ENCODE measurements around the gene RNF167. TPM values are rescaled to one million over a fixed set of nuclear protein-coding genes. Genes with fewer than 3 reads are reported as not detected.
"Not testable (repeated sequence)": the region's sequence is repeated elsewhere in the genome, so short reads cannot be mapped to it uniquely, and the experiment has no call there.

RNF167 gene
- total and polyA plus RNA-seq, 2 donors from 2014 or later, result 95.0 to 188 TPM

DNA sequence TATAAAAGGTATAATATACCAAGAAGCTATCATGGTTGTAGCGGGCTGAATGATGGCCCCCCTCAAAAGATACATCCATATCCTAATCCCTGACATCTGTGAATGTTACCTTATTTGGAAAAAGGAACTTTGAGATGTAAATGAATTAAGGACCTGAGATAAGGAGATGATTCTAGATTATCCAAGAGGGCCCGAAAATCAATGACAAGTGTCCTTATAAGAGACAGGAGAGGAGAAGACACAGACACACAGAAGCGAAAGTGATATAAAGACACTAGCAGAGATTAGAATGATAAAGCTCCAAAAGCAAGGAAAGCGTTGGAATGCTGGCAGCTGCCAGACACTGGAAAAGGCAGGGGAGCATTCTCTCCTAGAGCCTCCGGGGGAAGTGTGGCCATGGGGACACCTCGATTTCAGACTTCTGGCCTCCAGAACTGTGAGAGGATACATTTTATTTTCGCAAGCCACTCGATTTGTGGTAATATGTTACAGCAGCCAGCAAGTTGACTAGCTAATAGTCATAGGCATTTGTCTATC, 20.5 kb upstream of the RNF167 start:
- no peaks in the 10 kb centered on the region for H3K9me3 ChIP-seq (ENCODE audit: control insufficient read depth in 2 of 3, insufficient read depth in 1 of 3, low read length in 3 of 3)
- no peaks in the 10 kb centered on the region for H3K4me1 ChIP-seq (ENCODE audit: control insufficient read depth in 2 of 3, insufficient read depth in 2 of 3, low read depth in 1 of 3, low read length in 3 of 3)
- no peak overlapping the region for H3K4me3 ChIP-seq (ENCODE audit: low read length in 3 of 3)
- no peaks in the 10 kb centered on the region for H3K27me3 ChIP-seq (ENCODE audit: control insufficient read depth, insufficient read depth, low read length)
- H3K36me3 ChIP-seq (ENCODE audit: control insufficient read depth in 2 of 3, insufficient read depth in 3 of 3, low read length in 3 of 3), result no peaks in the 10 kb centered on the region
- intact Hi-C loops (cut with DNase I), result no loop called here
- H3K9ac ChIP-seq (ENCODE audit: low read length in 3 of 3), result no peak overlapping the region
- FAIRE-seq (no peak), DNase-seq (no peak)
- TF ChIP-seq, protein P1, sequence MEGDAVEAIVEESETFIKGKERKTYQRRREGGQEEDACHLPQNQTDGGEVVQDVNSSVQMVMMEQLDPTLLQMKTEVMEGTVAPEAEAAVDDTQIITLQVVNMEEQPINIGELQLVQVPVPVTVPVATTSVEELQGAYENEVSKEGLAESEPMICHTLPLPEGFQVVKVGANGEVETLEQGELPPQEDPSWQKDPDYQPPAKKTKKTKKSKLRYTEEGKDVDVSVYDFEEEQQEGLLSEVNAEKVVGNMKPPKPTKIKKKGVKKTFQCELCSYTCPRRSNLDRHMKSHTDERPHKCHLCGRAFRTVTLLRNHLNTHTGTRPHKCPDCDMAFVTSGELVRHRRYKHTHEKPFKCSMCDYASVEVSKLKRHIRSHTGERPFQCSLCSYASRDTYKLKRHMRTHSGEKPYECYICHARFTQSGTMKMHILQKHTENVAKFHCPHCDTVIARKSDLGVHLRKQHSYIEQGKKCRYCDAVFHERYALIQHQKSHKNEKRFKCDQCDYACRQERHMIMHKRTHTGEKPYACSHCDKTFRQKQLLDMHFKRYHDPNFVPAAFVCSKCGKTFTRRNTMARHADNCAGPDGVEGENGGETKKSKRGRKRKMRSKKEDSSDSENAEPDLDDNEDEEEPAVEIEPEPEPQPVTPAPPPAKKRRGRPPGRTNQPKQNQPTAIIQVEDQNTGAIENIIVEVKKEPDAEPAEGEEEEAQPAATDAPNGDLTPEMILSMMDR (IDR thresholded peaks at IDR 0.05; ENCODE audit: borderline replicate concordance, extremely low read depth, insufficient read depth), result no peak
- H3K27ac ChIP-seq (ENCODE audit: low read depth in 2 of 2, low read length in 2 of 2), result no peak overlapping the region

DNA sequence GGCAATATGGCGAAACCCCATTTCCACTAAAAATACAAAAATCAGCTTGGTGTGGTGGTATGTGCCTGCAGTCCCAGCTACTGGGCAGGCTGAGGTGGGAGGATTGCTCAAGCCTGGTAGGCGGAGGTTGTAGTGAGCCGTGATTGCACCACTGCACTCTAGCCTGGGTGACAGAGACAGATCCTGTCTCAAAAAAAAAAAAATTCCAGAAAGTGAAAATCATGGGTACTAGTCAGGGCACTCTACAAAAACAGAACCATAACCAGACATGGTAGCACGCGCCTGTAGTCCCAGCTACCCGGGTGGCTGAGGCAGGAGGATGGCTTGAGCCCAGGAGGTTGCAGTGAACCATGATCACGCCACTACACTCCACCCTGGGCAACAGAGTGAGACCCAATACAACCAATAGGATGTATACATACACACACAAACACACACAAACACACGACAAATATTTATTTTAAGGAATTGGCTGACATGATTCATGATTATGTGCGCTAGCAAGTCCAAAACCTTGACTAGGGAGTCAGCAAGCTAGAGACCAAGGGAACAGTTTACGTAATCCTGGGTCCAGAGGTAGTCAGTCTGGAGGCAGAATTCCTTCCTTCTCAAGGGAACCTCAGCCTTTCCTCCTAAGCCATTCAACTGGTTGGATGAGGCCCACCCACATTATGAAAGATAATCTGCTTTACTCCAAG, 19.6 kb upstream of the RNF167 start:
- no peak overlapping the region for H3K27ac ChIP-seq (ENCODE audit: low read depth in 2 of 2, low read length in 2 of 2)

DNA sequence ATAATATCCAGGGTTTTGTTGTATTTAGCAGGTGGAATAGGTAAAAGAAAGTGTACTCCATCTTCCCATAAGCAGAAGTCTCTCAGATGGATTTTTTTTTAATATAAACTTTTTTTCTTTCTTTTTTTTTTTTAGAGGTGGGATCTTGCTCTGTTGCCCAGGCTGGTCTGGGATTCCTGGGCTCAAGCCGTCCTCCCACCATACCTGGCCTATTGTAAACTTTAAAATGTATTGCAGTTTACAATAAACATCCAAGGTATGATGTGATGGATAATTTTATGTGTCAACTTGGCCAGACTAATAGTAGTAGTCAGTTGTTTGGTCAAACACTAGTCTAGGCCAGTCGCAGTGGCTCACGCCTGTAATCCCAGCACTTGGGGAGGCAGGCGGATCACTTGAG, 18.7 kb upstream of the RNF167 start:
- Histone ChIP-seq H3K36me3 (ENCODE audit: control insufficient read depth in 2 of 3, insufficient read depth in 3 of 3, low read length in 3 of 3) (no peaks in the 10 kb centered on the region), H3K27ac (ENCODE audit: low read depth in 2 of 2, low read length in 2 of 2) (no peak overlapping the region), H3K9me3 (ENCODE audit: control insufficient read depth in 2 of 3, insufficient read depth in 1 of 3, low read length in 3 of 3) (no peaks in the 10 kb centered on the region), H3K27me3 (ENCODE audit: control insufficient read depth, insufficient read depth, low read length) (no peaks in the 10 kb centered on the region), H3K9ac (ENCODE audit: low read length in 3 of 3) (no peak overlapping the region), H3K4me1 (ENCODE audit: control insufficient read depth in 2 of 3, insufficient read depth in 2 of 3, low read depth in 1 of 3, low read length in 3 of 3) (no peaks in the 10 kb centered on the region), H3K4me3 (ENCODE audit: low read length in 3 of 3) (no peak overlapping the region)
- FAIRE-seq, result no peak
- no peak for DNase-seq
- TF ChIP-seq, protein P1 (IDR thresholded peaks at IDR 0.05; ENCODE audit: borderline replicate concordance, extremely low read depth, insufficient read depth), result no peak
- intact Hi-C loops (cut with DNase I), result no loop called here

More for the DNA sequence above, 19.6 kb upstream of the RNF167 start:
- DNase-seq, result no peak
- intact Hi-C loops (cut with DNase I), result no loop called here
- Histone ChIP-seq H3K36me3 (ENCODE audit: control insufficient read depth in 2 of 3, insufficient read depth in 3 of 3, low read length in 3 of 3) (no peaks in the 10 kb centered on the region), H3K9me3 (ENCODE audit: control insufficient read depth in 2 of 3, insufficient read depth in 1 of 3, low read length in 3 of 3) (no peaks in the 10 kb centered on the region), H3K27me3 (ENCODE audit: control insufficient read depth, insufficient read depth, low read length) (no peaks in the 10 kb centered on the region), H3K4me1 (ENCODE audit: control insufficient read depth in 2 of 3, insufficient read depth in 2 of 3, low read depth in 1 of 3, low read length in 3 of 3) (no peaks in the 10 kb centered on the region), H3K4me3 (ENCODE audit: low read length in 3 of 3) (no peak overlapping the region), H3K9ac (ENCODE audit: low read length in 3 of 3) (no peak overlapping the region)
- TF ChIP-seq, protein P1 (IDR thresholded peaks at IDR 0.05; ENCODE audit: borderline replicate concordance, extremely low read depth, insufficient read depth), result no peak
- no peak for FAIRE-seq

DNA sequence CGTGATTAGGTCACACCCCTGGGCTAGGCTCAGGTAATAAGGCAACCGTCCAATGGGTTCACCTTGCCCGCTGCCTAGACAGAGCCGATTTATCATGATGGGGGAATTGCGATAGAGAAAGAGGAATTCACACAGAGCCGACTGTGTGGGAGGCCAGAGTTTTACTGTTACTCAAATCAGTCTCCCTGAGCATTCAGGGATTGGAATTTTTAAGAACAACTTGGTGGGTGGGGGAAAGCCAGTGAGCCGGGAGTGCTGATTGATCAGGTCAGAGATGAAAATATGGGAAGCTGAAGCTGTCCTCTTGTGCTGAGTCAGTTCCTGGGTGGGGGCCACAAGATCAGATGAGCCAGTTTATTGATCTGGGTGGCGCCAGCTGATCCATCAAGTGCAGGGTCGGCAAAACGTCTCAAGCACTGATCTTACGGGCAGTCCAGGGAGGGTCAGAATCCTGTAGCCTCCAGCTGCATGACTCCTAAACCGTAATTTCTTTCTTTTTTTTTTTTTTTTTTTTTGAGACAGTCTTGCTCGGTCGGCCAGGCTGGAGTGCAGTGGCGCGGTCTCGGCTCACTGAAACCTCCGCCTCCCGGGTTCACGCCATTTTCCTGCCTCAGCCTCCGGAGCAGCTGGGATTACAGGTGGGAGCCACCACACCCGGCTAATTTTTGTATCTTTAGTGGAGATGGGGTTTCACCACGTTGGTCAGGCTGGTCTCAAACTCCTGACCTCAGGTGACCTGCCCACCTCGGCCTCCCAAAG, 13.3 kb upstream of the RNF167 start:
- DNase-seq; FAIRE-seq; H3K27ac ChIP-seq (ENCODE audit: low read depth in 2 of 2, low read length in 2 of 2): not testable (repeated sequence)

More for the DNA sequence above, 13.3 kb upstream of the RNF167 start:
- H3K9ac ChIP-seq (ENCODE audit: low read length in 3 of 3); H3K9me3 ChIP-seq (ENCODE audit: control insufficient read depth in 2 of 3, insufficient read depth in 1 of 3, low read length in 3 of 3); intact Hi-C loops (cut with DNase I); H3K4me1 ChIP-seq (ENCODE audit: control insufficient read depth in 2 of 3, insufficient read depth in 2 of 3, low read depth in 1 of 3, low read length in 3 of 3); H3K36me3 ChIP-seq (ENCODE audit: control insufficient read depth in 2 of 3, insufficient read depth in 3 of 3, low read length in 3 of 3); H3K4me3 ChIP-seq (ENCODE audit: low read length in 3 of 3); H3K27me3 ChIP-seq (ENCODE audit: control insufficient read depth, insufficient read depth, low read length): not testable (repeated sequence)

All from kidney (tissue), 14 donors.